ENCODE data around the gene ARID2. TPM values are rescaled to one million over a fixed set of nuclear protein-coding genes. Genes with fewer than 3 reads are reported as not detected.

The ARID2 gene
- polyA plus RNA-seq, 1 donor (not counting 4 experiments of a cell fraction or from before 2014, with no cell fraction given), result 15.1 TPM

DNA sequence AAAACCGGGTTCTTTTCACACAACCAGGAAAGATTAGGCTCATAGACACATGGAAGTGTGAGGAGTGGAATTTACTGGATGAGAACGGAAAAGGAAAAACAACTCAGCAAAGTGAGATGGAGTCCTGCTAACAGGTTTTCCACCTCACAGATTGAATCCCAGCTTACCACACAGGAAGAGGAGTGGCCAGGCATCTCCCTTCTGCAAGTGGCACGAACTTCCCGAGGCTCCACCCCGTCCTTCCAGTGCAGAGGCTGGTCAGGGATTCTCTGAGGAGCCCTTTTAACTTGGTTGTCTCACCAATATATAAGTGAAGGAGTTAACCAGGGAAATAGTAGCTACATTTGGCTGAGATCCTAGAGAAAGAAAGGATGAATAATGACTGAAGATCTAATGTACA lies 158.0 kb downstream of the ARID2 start:
- H3K27ac ChIP-seq (ENCODE audit: control insufficient read depth, insufficient read depth, low read length), result no peak overlapping the region
- H3K36me3 ChIP-seq (ENCODE audit: control insufficient read depth in 2 of 2, extremely low read depth in 1 of 2, insufficient read depth in 2 of 2, low read length in 2 of 2), result peaks cover 6 to 8% of the 10 kb centered on the region in 2 experiments
- no peak overlapping the region for H3K4me3 ChIP-seq (ENCODE audit: control insufficient read depth in 2 of 3, extremely low read depth in 1 of 3, insufficient read depth in 2 of 3, low read depth in 1 of 3, low read length in 3 of 3)
- no peak overlapping the region for H2AFZ ChIP-seq (ENCODE audit: control insufficient read depth, low read length)
- dilution Hi-C loops (cut with MboI; ENCODE audit: extremely low pct_ligation_motif_present, low sequenced_read_pairs), result no loop called here
- TF ChIP-seq EZH2 (IDR thresholded peaks at IDR 0.05; ENCODE audit: low read length), result no peak
- TF ChIP-seq, protein P1, sequence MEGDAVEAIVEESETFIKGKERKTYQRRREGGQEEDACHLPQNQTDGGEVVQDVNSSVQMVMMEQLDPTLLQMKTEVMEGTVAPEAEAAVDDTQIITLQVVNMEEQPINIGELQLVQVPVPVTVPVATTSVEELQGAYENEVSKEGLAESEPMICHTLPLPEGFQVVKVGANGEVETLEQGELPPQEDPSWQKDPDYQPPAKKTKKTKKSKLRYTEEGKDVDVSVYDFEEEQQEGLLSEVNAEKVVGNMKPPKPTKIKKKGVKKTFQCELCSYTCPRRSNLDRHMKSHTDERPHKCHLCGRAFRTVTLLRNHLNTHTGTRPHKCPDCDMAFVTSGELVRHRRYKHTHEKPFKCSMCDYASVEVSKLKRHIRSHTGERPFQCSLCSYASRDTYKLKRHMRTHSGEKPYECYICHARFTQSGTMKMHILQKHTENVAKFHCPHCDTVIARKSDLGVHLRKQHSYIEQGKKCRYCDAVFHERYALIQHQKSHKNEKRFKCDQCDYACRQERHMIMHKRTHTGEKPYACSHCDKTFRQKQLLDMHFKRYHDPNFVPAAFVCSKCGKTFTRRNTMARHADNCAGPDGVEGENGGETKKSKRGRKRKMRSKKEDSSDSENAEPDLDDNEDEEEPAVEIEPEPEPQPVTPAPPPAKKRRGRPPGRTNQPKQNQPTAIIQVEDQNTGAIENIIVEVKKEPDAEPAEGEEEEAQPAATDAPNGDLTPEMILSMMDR (optimal IDR thresholded peaks at IDR 0.05 in 1 of 3, IDR thresholded peaks at IDR 0.05 in 1 of 3, conservative IDR thresholded peaks at IDR 0.05 in 1 of 3; ENCODE audit: extremely low read depth in 1 of 3, insufficient read depth in 2 of 3, low read length in 3 of 3), result no peak
- no peaks in the 10 kb centered on the region for H4K20me1 ChIP-seq (ENCODE audit: control insufficient read depth, extremely low read depth, insufficient read depth, low read length)
- no peak overlapping the region for H3K4me2 ChIP-seq (ENCODE audit: control insufficient read depth, extremely low read depth, insufficient read depth, low read depth, low read length)
- FAIRE-seq, result no peak
- no peaks in the 10 kb centered on the region for H3K9me3 ChIP-seq (ENCODE audit: control insufficient read depth, low read depth, low read length)
- H3K9me1 ChIP-seq (ENCODE audit: control insufficient read depth, extremely low read depth, insufficient read depth, low read length), result no peaks in the 10 kb centered on the region
- no peaks in the 10 kb centered on the region for H3K27me3 ChIP-seq (ENCODE audit: control insufficient read depth, extremely low read depth, insufficient read depth, low read length)
- DNase-seq (ENCODE audit: low read depth, low spot score), result no peak
- H3K4me1 ChIP-seq (ENCODE audit: control insufficient read depth, extremely low read depth, insufficient read depth, low read length), result no peaks in the 10 kb centered on the region
- H3K79me2 ChIP-seq (ENCODE audit: control insufficient read depth, insufficient read depth, low read length), result no peaks in the 10 kb centered on the region
- no peak overlapping the region for H3K9ac ChIP-seq (ENCODE audit: control insufficient read depth, extremely low read depth, insufficient read depth, low read length)

- Histone ChIP-seq H2AFZ (ENCODE audit: control insufficient read depth, low read length) (no peak overlapping the region), H4K20me1 (ENCODE audit: control insufficient read depth, extremely low read depth, insufficient read depth, low read length) (no peaks in the 10 kb centered on the region), H3K9ac (ENCODE audit: control insufficient read depth, extremely low read depth, insufficient read depth, low read length) (no peak overlapping the region), H3K9me1 (ENCODE audit: control insufficient read depth, extremely low read depth, insufficient read depth, low read length) (no peaks in the 10 kb centered on the region), H3K9me3 (ENCODE audit: control insufficient read depth, low read depth, low read length) (no peaks in the 10 kb centered on the region), H3K79me2 (ENCODE audit: control insufficient read depth, insufficient read depth, low read length) (no peaks in the 10 kb centered on the region), H3K27me3 (ENCODE audit: control insufficient read depth, extremely low read depth, insufficient read depth, low read length) (no peaks in the 10 kb centered on the region), H3K4me1 (ENCODE audit: control insufficient read depth, extremely low read depth, insufficient read depth, low read length) (no peaks in the 10 kb centered on the region), H3K4me3 (ENCODE audit: control insufficient read depth in 2 of 3, extremely low read depth in 1 of 3, insufficient read depth in 2 of 3, low read depth in 1 of 3, low read length in 3 of 3) (no peak overlapping the region), H3K4me2 (ENCODE audit: control insufficient read depth, extremely low read depth, insufficient read depth, low read depth, low read length) (no peak overlapping the region), H3K36me3 (ENCODE audit: control insufficient read depth in 2 of 2, extremely low read depth in 1 of 2, insufficient read depth in 2 of 2, low read length in 2 of 2) (peaks cover 9 to 11% of the 10 kb centered on the region in 2 experiments), H3K27ac (ENCODE audit: control insufficient read depth, insufficient read depth, low read length) (no peak overlapping the region)
- no peak for DNase-seq (ENCODE audit: low read depth, low spot score)
- dilution Hi-C loops (cut with MboI; ENCODE audit: extremely low pct_ligation_motif_present, low sequenced_read_pairs), result no loop called here
- FAIRE-seq, result no peak
- no peak for TF ChIP-seq EZH2 (IDR thresholded peaks at IDR 0.05; ENCODE audit: low read length)
- TF ChIP-seq, protein P1 (optimal IDR thresholded peaks at IDR 0.05 in 1 of 3, IDR thresholded peaks at IDR 0.05 in 1 of 3, conservative IDR thresholded peaks at IDR 0.05 in 1 of 3; ENCODE audit: extremely low read depth in 1 of 3, insufficient read depth in 2 of 3, low read length in 3 of 3), result peak in 1 of 3 experiments; percentile 6
Measured at GRCh38 chr12:45890276-45890675, 160.8 kb downstream of the ARID2 start.

All from keratinocyte (primary cell).